Endothelial cell of umbilical vein (primary cell): ENCODE data around the gene DEF6. TPM values are rescaled to one million over a fixed set of nuclear protein-coding genes. Genes with fewer than 3 reads are reported as not detected.

Experiments
- BruUV-seq: library from RNA; stranded (reverse); fragments of 400-500 nt; replicated peaks from 2 replicates; lab custom pipeline; 2021; lab: Mats Ljungman, UMichigan
- CTCF ChIA-PET: fragments of 300-600, 350-600 bp; sonication (Branson Sonifier 250); formaldehyde crosslinking; loops from one replicate; lab custom pipeline; 2021; ENCODE audit warnings: antibody characterized with exemption, inconsistent platforms; lab: Charles Lee
- POLR2A ChIA-PET: fragments of 300-600, 350-600 bp; sonication (Branson Sonifier 250); formaldehyde crosslinking; loops from one replicate; lab custom pipeline; 2021; ENCODE audit warnings: antibody characterized with exemption, inconsistent platforms; lab: Charles Lee
- DNase-seq: peaks from one replicate; pipeline ENCODE4 v3.0.0-alpha.2; 2011; ENCODE audit warnings: low read depth, low spot score
- FAIRE-seq: peaks from 2 replicates; lab custom pipeline; 2011; peaks lifted over from hg19 to GRCh38; lab: Jason Lieb, UNC
- H2AFZ ChIP-seq: 2 replicates; pipeline ENCODE4 v1.6.0; 2012; ENCODE audit warnings: low read depth, low read length, control low read depth, inconsistent platforms
- H3K27ac ChIP-seq: 2 replicates; pipeline ENCODE4 v1.5.1; 2011; ENCODE audit warnings: low read depth, mild to moderate bottlenecking, control low read depth, low read length, moderate library complexity; ENCODE audit not compliant: insufficient read depth
- H3K27me3 ChIP-seq, 2 experiments: 2 replicates each; pipeline versions ENCODE4 v1.6.0 to v1.6.1; 2011; ENCODE audit warnings: low read length in 2 of 2, mixed read lengths in 1 of 2; ENCODE audit not compliant: control insufficient read depth in 2 of 2, insufficient read depth in 2 of 2
- H3K36me3 ChIP-seq, 2 experiments: 2 replicates in 1 of 2; 3 replicates in 1 of 2; pipeline ENCODE4 v1.5.1; 2011; ENCODE audit warnings: low read length in 2 of 2, mild to moderate bottlenecking in 1 of 2, moderate library complexity in 1 of 2; ENCODE audit not compliant: control insufficient read depth in 2 of 2, insufficient read depth in 2 of 2; ENCODE audit errors: extremely low read depth in 1 of 2
- H3K4me1 ChIP-seq: 3 replicates; pipeline ENCODE4 v1.5.1; 2011; ENCODE audit warnings: mild to moderate bottlenecking, low read length; ENCODE audit not compliant: control insufficient read depth, insufficient read depth; ENCODE audit errors: extremely low read depth
- H3K4me2 ChIP-seq: 2 replicates; pipeline ENCODE4 v1.6.1; 2011; ENCODE audit warnings: low read length, control low read depth, mixed read lengths; ENCODE audit not compliant: insufficient read depth
- H3K4me3 ChIP-seq, 3 experiments: fragments of 200-600 bp in 1 of 3; sonication (generic), shearing (Covaris generic) in 1 of 3; replicated peaks in 1 of 3; 2 replicates each; pipeline ENCODE4 v1.5.1; 2011 to 2016; ENCODE audit warnings: control low read depth in 3 of 3, low read length in 3 of 3, mild to moderate bottlenecking in 2 of 3, inconsistent platforms in 1 of 3, low read depth in 1 of 3, moderate library complexity in 1 of 3; ENCODE audit not compliant: insufficient read depth in 1 of 3
- H3K79me2 ChIP-seq: 2 replicates; pipeline ENCODE4 v1.6.0; 2012; ENCODE audit warnings: low read length, inconsistent platforms; ENCODE audit not compliant: control insufficient read depth, insufficient read depth
- H3K9ac ChIP-seq: replicated peaks from 2 replicates; pipeline ENCODE3; 2011; ENCODE audit warnings: low read length, control low read depth; ENCODE audit not compliant: insufficient read depth; ENCODE audit errors: extremely low read depth
- H3K9me1 ChIP-seq: replicated peaks from 3 replicates; pipeline ENCODE4 v1.6.0; 2011; ENCODE audit warnings: mild to moderate bottlenecking, low read length; ENCODE audit not compliant: control insufficient read depth, insufficient read depth; ENCODE audit errors: extremely low read depth
- H3K9me3 ChIP-seq: replicated peaks from 2 replicates; pipeline ENCODE4 v1.5.1; 2012; ENCODE audit warnings: low read length, inconsistent platforms; ENCODE audit not compliant: control insufficient read depth, insufficient read depth
- H4K20me1 ChIP-seq: replicated peaks from 2 replicates; pipeline ENCODE3; 2011; ENCODE audit warnings: mild to moderate bottlenecking, low read length; ENCODE audit not compliant: control insufficient read depth, insufficient read depth; ENCODE audit errors: extremely low read depth
- EZH2 ChIP-seq: IDR thresholded peaks from 2 replicates; pipeline ENCODE4 v1.6.1; 2012; ENCODE audit warnings: borderline replicate concordance, low read depth, mild to moderate bottlenecking, moderate library complexity, low read length, inconsistent platforms; ENCODE audit not compliant: severe bottlenecking
- FOS ChIP-seq: IDR thresholded peaks from 2 replicates; pipeline ENCODE4 v1.6.1; 2011; ENCODE audit warnings: mild to moderate bottlenecking, low read length, moderate library complexity, borderline replicate concordance; ENCODE audit not compliant: insufficient read depth
- GATA2 ChIP-seq: IDR thresholded peaks from 2 replicates; pipeline ENCODE4 v1.7.0; 2011; ENCODE audit warnings: low read depth, mild to moderate bottlenecking, moderate library complexity, mixed read lengths, low read length; ENCODE audit not compliant: insufficient read length, insufficient read depth
- JUN ChIP-seq: IDR thresholded peaks from 2 replicates; pipeline ENCODE4 v1.6.1; 2011; ENCODE audit warnings: borderline replicate concordance, low read depth; ENCODE audit not compliant: insufficient read length, insufficient read depth
- MAX ChIP-seq: IDR thresholded peaks from 2 replicates; pipeline ENCODE4 v1.6.1; 2011; ENCODE audit not compliant: insufficient read depth, insufficient read length
- MYC ChIP-seq: IDR thresholded peaks from one replicate; pipeline ENCODE4 v1.6.1; 2011; ENCODE audit warnings: mild to moderate bottlenecking, low read depth, low read length
- POLR2A ChIP-seq: IDR thresholded peaks from 2 replicates; pipeline ENCODE4 v1.6.1; 2012; ENCODE audit warnings: low read depth, mild to moderate bottlenecking, control low read depth, low read length
- POLR2AphosphoS5 ChIP-seq: IDR thresholded peaks from 2 replicates; pipeline ENCODE4 v1.6.1; 2012; ENCODE audit warnings: low read depth, mild to moderate bottlenecking, control low read depth, low read length, moderate library complexity; ENCODE audit not compliant: insufficient read depth
- dilution Hi-C: fragments of 300-500 bp; cut with MboI; formaldehyde crosslinking; loops from one replicate; pipeline ENCODE4 v1.15.0; 2019; ENCODE audit warnings: low sequenced_read_pairs; ENCODE audit not compliant: extremely low pct_ligation_motif_present
- intact Hi-C: fragments of 100-400 bp; cut with micrococcal nuclease; formaldehyde crosslinking; loops from one replicate; pipeline ENCODE4 v1.10.0; 2022
- polyA plus RNA-seq, 4 experiments: library from polyadenylated mRNA; depleted of rRNA in 3 of 4; stranded (reverse) in 3 of 4; unstranded in 1 of 4; fragments of >200 nt; gene quantifications; 2 replicates each; pipeline versions ENCODE4 v1.2.1 to v1.2.3, GENCODE V29; 2011 to 2012; ENCODE audit warnings: missing spikeins in 1 of 4
- total RNA-seq: library from RNA; stranded (reverse); gene quantifications from 2 replicates; pipeline ENCODE4 v1.2.3, GENCODE V29; 2021
- TF ChIP-seq, protein P1 (sequence below), 2 donors: IDR thresholded peaks; 1 replicate in 1 of 2; 2 replicates in 1 of 2; pipeline ENCODE4 v1.5.1; 2011; ENCODE audit warnings: low read length in 2 of 2, mild to moderate bottlenecking in 2 of 2, moderate library complexity in 2 of 2, control low read depth in 1 of 2, inconsistent platforms in 1 of 2, low read depth in 1 of 2; ENCODE audit not compliant: insufficient read depth in 1 of 2; ENCODE audit errors: extremely low read depth in 1 of 2

The DEF6 gene
- total and polyA plus RNA-seq, 2 donors (not counting 3 experiments of a cell fraction or from before 2014, with no cell fraction given), result 0.59 to 0.77 TPM

GRCh38 chr6:35309611-35310264 is 12.1 kb downstream of the DEF6 start:
- no peak for FAIRE-seq

DNA sequence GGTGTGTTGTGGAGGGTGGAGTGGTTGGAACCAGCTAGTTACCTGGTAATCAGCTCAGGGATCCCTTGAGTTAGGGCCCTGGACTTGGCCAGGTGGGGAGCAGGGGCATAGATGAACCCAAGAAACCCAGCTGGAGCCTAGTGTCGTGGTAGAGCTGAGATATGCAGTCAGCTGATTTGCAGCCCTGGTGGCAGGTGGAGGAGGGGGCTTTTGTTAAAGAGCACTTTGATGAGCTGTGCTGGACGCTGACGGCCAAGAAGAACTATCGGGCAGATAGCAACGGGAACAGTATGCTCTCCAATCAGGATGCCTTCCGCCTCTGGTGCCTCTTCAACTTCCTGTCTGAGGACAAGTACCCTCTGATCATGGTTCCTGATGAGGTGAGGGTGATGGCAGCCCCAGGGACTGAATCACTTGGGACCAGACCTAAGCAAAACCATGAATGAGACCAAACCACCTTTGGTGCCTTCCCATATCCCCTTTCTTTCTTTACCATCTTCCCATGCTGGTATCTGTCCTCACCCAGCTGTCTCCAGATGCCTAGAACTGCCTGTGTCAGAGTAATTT is 12.7 kb downstream of the DEF6 start:
- intact Hi-C loops, result no loop called here
- H3K4me3 ChIP-seq, result no peak overlapping the region

More at GRCh38 chr6:35309611-35310264, 12.1 kb downstream of the DEF6 start:
- ChIA-PET POLR2A (interaction anchor here (0.6 kb wide), 1 partner anchor 199 kb away, joined by 3 read pairs; no protein-coding TSS in a partner anchor), CTCF (interaction anchor here (0.9 to 1.4 kb wide), 2 partner anchors 13 to 211 kb away, joined by 3 read pairs; no protein-coding TSS in a partner anchor)
- Histone ChIP-seq H3K4me1 (peaks cover 6% of the 10 kb centered on the region), H3K27ac (no peak overlapping the region), H3K4me2 (no peak overlapping the region), H3K27me3 (no peaks in the 10 kb centered on the region), H3K4me3 (no peak overlapping the region), H3K36me3 (no peaks in the 10 kb centered on the region), H3K9me3 (no peaks in the 10 kb centered on the region), H2AFZ (no peak overlapping the region), H4K20me1 (no peaks in the 10 kb centered on the region), H3K9me1 (no peaks in the 10 kb centered on the region), H3K9ac (no peak overlapping the region), H3K79me2 (no peaks in the 10 kb centered on the region)
- no TSS peak for BruUV-seq
- dilution Hi-C loops (no loop called here), intact Hi-C loops (no loop called here)
- no peak for DNase-seq
- no peak for TF ChIP-seq EZH2
- TF ChIP-seq FOS, result no peak
- TF ChIP-seq MAX, result no peak
- TF ChIP-seq POLR2A, result no peak
- no peak for TF ChIP-seq POLR2AphosphoS5
- TF ChIP-seq MYC, result no peak
- no peak for TF ChIP-seq GATA2
- TF ChIP-seq JUN, result no peak

More for the DNA sequence above, 12.7 kb downstream of the DEF6 start:
- DNase-seq (no peak), FAIRE-seq (no peak)
- H3K27ac ChIP-seq, result no peak overlapping the region
- POLR2A ChIA-PET, result interaction anchor here (0.6 kb wide), 1 partner anchor 198 kb away, joined by 3 read pairs; no protein-coding TSS in a partner anchor
- no peak overlapping the region for H3K4me2 ChIP-seq
- no TSS peak for BruUV-seq
- H3K4me1 ChIP-seq, result peaks cover 6% of the 10 kb centered on the region
- no peak overlapping the region for H3K9ac ChIP-seq
- dilution Hi-C loops, result no loop called here
- no peak overlapping the region for H2AFZ ChIP-seq
- H3K9me3 ChIP-seq, result no peaks in the 10 kb centered on the region
- no peaks in the 10 kb centered on the region for H3K79me2 ChIP-seq
- no peaks in the 10 kb centered on the region for H4K20me1 ChIP-seq
- no peaks in the 10 kb centered on the region for H3K36me3 ChIP-seq
- CTCF ChIA-PET, result interaction anchor here (0.9 to 1.4 kb wide), 3 partner anchors 13 to 210 kb away, joined by 3 read pairs; no protein-coding TSS in a partner anchor
- H3K27me3 ChIP-seq, result no peaks in the 10 kb centered on the region
- TF ChIP-seq POLR2AphosphoS5 (no peak), FOS (no peak), POLR2A (no peak), GATA2 (no peak), MYC (no peak), MAX (no peak), EZH2 (no peak)
- TF ChIP-seq, protein P1, sequence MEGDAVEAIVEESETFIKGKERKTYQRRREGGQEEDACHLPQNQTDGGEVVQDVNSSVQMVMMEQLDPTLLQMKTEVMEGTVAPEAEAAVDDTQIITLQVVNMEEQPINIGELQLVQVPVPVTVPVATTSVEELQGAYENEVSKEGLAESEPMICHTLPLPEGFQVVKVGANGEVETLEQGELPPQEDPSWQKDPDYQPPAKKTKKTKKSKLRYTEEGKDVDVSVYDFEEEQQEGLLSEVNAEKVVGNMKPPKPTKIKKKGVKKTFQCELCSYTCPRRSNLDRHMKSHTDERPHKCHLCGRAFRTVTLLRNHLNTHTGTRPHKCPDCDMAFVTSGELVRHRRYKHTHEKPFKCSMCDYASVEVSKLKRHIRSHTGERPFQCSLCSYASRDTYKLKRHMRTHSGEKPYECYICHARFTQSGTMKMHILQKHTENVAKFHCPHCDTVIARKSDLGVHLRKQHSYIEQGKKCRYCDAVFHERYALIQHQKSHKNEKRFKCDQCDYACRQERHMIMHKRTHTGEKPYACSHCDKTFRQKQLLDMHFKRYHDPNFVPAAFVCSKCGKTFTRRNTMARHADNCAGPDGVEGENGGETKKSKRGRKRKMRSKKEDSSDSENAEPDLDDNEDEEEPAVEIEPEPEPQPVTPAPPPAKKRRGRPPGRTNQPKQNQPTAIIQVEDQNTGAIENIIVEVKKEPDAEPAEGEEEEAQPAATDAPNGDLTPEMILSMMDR (IDR thresholded peaks at IDR 0.05; ENCODE audit: extremely low read depth in 1 of 2, insufficient read depth in 1 of 2, low read depth in 1 of 2, low read length in 2 of 2), result no peak
- H3K9me1 ChIP-seq, result no peaks in the 10 kb centered on the region
